ENCODE measurements around the gene CCDC149.

- no peak for TF ChIP-seq CTCF (conservative IDR thresholded peaks at IDR 0.05)
- TF ChIP-seq EZH2 (IDR thresholded peaks at IDR 0.05; ENCODE audit: low read depth): no peak
Measured at GRCh38 chr4:24810871-24811631, 101.8 kb downstream of the CCDC149 start.

All from PC-9 (cell line).